Uterus (tissue), 4 donors: ENCODE measurements around the gene ZNF746. TPM values are rescaled to one million over a fixed set of nuclear protein-coding genes. Genes with fewer than 3 reads are reported as not detected.

ENCODE experiments used
- DNase-seq, 2 donors: peaks; one replicate each; pipeline ENCODE4 v3.0.0-alpha.2; 2019 to 2020
- H3K27ac ChIP-seq, 2 donors: fragments of 200-600 bp; sonication (generic); 1 replicate in 1 of 2; 2 replicates in 1 of 2; pipeline ENCODE4 v1.5.1; 2016 to 2018
- H3K27me3 ChIP-seq, 2 donors: fragments of 200-600 bp; sonication (generic); one replicate each; pipeline ENCODE4 v1.5.1; 2018 to 2019; ENCODE audit warnings: control low read depth in 1 of 2
- H3K36me3 ChIP-seq, 2 donors: fragments of 200-600 bp; sonication (generic); one replicate each; pipeline ENCODE4 v1.5.1; 2019; ENCODE audit warnings: control low read depth in 1 of 2
- H3K4me1 ChIP-seq, 2 donors: fragments of 200-600 bp; sonication (generic); one replicate each; pipeline ENCODE4 v1.5.1; 2018 to 2019; ENCODE audit warnings: control low read depth in 1 of 2
- H3K4me3 ChIP-seq, 2 donors: fragments of 200-600 bp; sonication (generic); 1 replicate in 1 of 2; 2 replicates in 1 of 2; pipeline ENCODE4 v1.5.1; 2018 to 2019; ENCODE audit warnings: mild to moderate bottlenecking in 1 of 2
- H3K9me3 ChIP-seq, 2 donors: fragments of 200-600 bp; sonication (generic); one replicate each; pipeline ENCODE4 v1.5.1; 2019; ENCODE audit warnings: control low read depth in 1 of 2
- POLR2A ChIP-seq, 2 donors: fragments of 450-650 bp; IDR thresholded peaks; one replicate each; pipeline ENCODE4 v1.6.1; 2016; ENCODE audit warnings: antibody characterized with exemption in 2 of 2, mild to moderate bottlenecking in 1 of 2, moderate library complexity in 1 of 2
- intact Hi-C: fragments of 100-400 bp; cut with DNase I; formaldehyde crosslinking; loops from one replicate; pipeline ENCODE4 v1.15.1; 2023; ENCODE audit warnings: low total_unique reads
- total RNA-seq, 4 donors: library from RNA; depleted of rRNA in 3 of 4; stranded (reverse); fragments of >200 nt in 3 of 4; gene quantifications; one replicate each; pipeline versions ENCODE4 v1.1.0 to v1.2.4, GENCODE V29; 2014 to 2023
- TF ChIP-seq, protein P1 (sequence below), 4 experiments: fragments of 200-600 bp in 2 of 4; fragments of 450-650 bp in 2 of 4; sonication (generic) in 2 of 4; IDR thresholded peaks; one replicate each; pipeline ENCODE4 v1.5.1; 2016 to 2019; ENCODE audit warnings: antibody characterized with exemption in 4 of 4, mild to moderate bottlenecking in 2 of 4, moderate library complexity in 1 of 4
- donor health status: DM: yes; HTN: yes; CAD: no.

Gene ZNF746
- total RNA-seq, 4 donors from 2014 or later: 15.6 to 30.5 (median 20.2) TPM

DNA sequence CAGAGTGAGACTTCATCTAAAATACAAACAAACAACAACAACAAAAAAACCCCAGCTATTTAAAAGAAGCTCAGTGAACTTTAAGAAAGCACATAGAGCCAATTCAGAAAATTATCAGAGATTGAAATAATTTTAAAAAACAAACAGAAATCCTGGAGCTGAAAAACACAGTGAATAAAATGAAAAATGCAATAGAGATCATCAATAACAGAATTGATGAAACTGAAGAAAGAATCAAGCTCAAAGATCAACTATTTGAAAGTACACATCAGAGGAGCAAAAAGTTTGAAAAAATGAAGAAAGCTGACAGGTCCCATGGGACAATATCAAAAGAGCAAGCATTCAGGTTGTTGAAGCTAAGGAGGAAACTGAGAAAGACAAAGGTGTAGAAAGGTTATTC, 12.2 kb upstream of the ZNF746 start:
- intact Hi-C loops: no loop called here

DNA sequence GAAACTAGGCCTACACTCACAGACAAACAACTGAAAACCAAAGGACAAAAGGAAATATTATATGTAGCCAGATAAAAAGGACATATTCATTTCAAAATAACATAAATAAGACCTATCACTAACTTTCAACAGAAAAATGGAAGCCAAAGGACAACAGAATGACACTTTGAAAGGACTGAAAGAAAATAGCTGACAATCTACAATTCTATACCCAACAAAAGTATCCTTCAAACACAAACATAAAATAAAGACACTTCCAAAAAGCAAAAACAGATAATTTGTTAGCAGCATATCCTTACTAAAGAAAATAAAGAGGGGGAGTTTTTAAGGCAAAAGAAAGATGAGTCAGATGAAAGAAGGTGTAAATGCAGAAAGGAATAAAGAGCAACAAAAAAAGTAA, 7.9 kb upstream of the ZNF746 start:
- TF ChIP-seq, protein P1, sequence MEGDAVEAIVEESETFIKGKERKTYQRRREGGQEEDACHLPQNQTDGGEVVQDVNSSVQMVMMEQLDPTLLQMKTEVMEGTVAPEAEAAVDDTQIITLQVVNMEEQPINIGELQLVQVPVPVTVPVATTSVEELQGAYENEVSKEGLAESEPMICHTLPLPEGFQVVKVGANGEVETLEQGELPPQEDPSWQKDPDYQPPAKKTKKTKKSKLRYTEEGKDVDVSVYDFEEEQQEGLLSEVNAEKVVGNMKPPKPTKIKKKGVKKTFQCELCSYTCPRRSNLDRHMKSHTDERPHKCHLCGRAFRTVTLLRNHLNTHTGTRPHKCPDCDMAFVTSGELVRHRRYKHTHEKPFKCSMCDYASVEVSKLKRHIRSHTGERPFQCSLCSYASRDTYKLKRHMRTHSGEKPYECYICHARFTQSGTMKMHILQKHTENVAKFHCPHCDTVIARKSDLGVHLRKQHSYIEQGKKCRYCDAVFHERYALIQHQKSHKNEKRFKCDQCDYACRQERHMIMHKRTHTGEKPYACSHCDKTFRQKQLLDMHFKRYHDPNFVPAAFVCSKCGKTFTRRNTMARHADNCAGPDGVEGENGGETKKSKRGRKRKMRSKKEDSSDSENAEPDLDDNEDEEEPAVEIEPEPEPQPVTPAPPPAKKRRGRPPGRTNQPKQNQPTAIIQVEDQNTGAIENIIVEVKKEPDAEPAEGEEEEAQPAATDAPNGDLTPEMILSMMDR (IDR thresholded peaks at IDR 0.05): no peak
- no peak for TF ChIP-seq POLR2A (IDR thresholded peaks at IDR 0.05)
- Histone ChIP-seq H3K9me3 (peaks cover 0 to 25% of the 10 kb centered on the region in 2 donors), H3K27me3 (no peaks in the 10 kb centered on the region), H3K36me3 (no peaks in the 10 kb centered on the region), H3K27ac (no peak overlapping the region), H3K4me3 (no peak overlapping the region), H3K4me1 (no peaks in the 10 kb centered on the region)
- intact Hi-C loops: no loop called here
- DNase-seq: no peak

More for the DNA sequence above, 12.2 kb upstream of the ZNF746 start:
- DNase-seq: no peak
- no peak overlapping the region for H3K27ac ChIP-seq
- no peak overlapping the region for H3K4me3 ChIP-seq
- H3K36me3 ChIP-seq: no peaks in the 10 kb centered on the region
- TF ChIP-seq POLR2A (IDR thresholded peaks at IDR 0.05): no peak
- TF ChIP-seq, protein P1 (IDR thresholded peaks at IDR 0.05): no peak
- no peaks in the 10 kb centered on the region for H3K27me3 ChIP-seq
- no peaks in the 10 kb centered on the region for H3K4me1 ChIP-seq
- peaks cover 0 to 30% of the 10 kb centered on the region in 2 donors for H3K9me3 ChIP-seq

DNA sequence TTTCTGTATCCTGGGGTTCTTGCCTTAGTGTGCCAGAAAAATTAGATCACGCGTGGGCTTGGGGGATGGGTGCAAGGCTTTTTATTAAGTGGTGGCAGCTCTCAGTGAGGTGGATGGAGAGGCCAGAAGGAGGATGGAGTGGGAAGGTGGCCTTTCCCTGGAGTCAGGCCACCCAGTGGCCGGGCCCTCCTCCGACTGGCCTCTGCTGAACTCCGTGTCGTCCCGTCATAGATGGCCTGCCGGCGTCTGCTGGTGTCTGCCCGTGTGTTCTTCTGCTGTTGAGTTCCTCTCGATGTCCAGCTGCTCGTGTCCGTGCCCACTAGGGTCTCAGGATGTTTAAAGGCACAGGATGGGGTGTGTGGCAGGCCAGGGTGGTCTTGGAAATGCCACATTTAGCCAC, 4.0 kb upstream of the ZNF746 start:
- Histone ChIP-seq H3K4me3 (no peak overlapping the region), H3K27ac (no peak overlapping the region), H3K4me1 (no peaks in the 10 kb centered on the region), H3K9me3 (peaks cover 0 to 5% of the 10 kb centered on the region in 2 donors), H3K36me3 (no peaks in the 10 kb centered on the region), H3K27me3 (no peaks in the 10 kb centered on the region)
- DNase-seq: no peak
- TF ChIP-seq, protein P1 (IDR thresholded peaks at IDR 0.05): no peak
- TF ChIP-seq POLR2A (IDR thresholded peaks at IDR 0.05): no peak
- intact Hi-C loops: no loop called here

DNA sequence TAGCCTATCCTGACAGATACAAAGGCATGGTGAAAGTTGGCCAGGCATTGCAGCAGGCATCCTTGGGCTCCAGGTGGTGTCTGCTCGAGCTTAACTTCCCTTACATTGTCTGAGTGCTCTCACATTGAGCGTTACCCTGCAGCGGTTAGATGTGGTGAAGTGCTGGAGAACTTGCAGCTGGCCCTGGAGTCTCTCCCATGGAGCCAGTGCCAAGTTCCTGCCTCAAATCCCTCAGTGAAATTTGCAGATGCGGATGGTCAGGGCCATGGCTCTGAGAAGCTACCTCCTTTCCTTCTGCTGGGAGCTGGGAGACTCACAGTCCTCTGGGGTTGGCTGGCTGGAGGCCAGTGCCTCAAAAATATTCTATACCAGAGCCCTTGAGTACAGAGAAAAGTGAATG, 3.3 kb upstream of the ZNF746 start:
- intact Hi-C loops: no loop called here

DNA sequence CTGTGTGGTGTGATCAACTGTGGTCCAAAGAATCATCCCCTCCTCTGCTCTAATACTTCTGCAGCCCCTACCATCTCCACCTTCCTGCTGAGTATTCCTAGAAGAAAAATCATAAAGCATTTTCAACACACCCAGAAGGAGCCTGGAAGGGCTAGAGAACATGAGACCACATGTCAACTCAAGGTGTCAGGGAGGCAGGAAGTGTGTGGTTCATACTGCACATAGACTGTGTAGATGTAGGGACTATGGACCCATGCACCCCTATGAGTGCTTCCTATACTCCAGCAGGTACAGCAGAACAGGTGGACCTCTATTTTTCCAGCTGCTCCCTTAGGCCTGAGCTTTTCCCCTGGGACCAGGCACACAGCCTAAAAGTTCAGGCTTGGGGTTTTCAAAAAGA, 2.6 kb upstream of the ZNF746 start:
- Histone ChIP-seq H3K9me3 (no peaks in the 10 kb centered on the region), H3K4me1 (no peaks in the 10 kb centered on the region), H3K4me3 (no peak overlapping the region), H3K27me3 (no peaks in the 10 kb centered on the region), H3K27ac (no peak overlapping the region), H3K36me3 (no peaks in the 10 kb centered on the region)
- no peak for TF ChIP-seq POLR2A (IDR thresholded peaks at IDR 0.05)
- TF ChIP-seq, protein P1 (IDR thresholded peaks at IDR 0.05): no peak
- intact Hi-C loops: no loop called here
- no peak for DNase-seq

More for the DNA sequence above, 3.3 kb upstream of the ZNF746 start:
- H3K36me3 ChIP-seq: no peaks in the 10 kb centered on the region
- no peak overlapping the region for H3K27ac ChIP-seq
- H3K27me3 ChIP-seq: no peaks in the 10 kb centered on the region
- no peak for DNase-seq
- no peak overlapping the region for H3K4me3 ChIP-seq
- no peak for TF ChIP-seq POLR2A (IDR thresholded peaks at IDR 0.05)
- TF ChIP-seq, protein P1 (IDR thresholded peaks at IDR 0.05): no peak
- H3K4me1 ChIP-seq: no peaks in the 10 kb centered on the region
- H3K9me3 ChIP-seq: peaks cover 0 to under 1% of the 10 kb centered on the region in 2 donors
